ENCODE results near the gene TRIM37. TPM values are rescaled to one million over a fixed set of nuclear protein-coding genes. Genes with fewer than 3 reads are reported as not detected.

The TRIM37 gene
- total RNA-seq, 1 donor from 2014 or later, result 22.9 TPM

DNA sequence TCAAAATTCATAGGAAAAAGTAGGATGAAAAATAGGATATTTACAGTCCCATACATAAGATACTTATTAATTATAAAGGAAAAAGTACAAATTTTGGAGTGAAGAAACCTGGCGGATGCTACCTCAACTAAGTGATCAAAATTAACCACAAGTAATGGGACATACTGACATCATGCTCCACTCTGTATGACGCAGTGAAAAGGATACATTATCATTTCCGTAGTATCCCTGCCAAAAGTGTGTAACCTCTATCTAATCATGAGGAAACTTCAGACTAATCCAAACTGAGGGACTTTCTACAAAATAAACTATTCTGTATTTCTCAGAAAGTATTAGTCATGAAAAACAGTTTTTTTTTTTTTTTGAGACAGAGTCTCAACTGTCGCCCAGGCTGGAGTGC, 60.5 kb downstream of the TRIM37 start:
- DNase-seq (ENCODE audit: low read depth), result no peak
- no peak overlapping the region for H3K4me3 ChIP-seq (ENCODE audit: low read depth, low read length)
- TF ChIP-seq, protein P1, sequence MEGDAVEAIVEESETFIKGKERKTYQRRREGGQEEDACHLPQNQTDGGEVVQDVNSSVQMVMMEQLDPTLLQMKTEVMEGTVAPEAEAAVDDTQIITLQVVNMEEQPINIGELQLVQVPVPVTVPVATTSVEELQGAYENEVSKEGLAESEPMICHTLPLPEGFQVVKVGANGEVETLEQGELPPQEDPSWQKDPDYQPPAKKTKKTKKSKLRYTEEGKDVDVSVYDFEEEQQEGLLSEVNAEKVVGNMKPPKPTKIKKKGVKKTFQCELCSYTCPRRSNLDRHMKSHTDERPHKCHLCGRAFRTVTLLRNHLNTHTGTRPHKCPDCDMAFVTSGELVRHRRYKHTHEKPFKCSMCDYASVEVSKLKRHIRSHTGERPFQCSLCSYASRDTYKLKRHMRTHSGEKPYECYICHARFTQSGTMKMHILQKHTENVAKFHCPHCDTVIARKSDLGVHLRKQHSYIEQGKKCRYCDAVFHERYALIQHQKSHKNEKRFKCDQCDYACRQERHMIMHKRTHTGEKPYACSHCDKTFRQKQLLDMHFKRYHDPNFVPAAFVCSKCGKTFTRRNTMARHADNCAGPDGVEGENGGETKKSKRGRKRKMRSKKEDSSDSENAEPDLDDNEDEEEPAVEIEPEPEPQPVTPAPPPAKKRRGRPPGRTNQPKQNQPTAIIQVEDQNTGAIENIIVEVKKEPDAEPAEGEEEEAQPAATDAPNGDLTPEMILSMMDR (conservative IDR thresholded peaks at IDR 0.05; ENCODE audit: low read depth, low read length), result no peak

DNA sequence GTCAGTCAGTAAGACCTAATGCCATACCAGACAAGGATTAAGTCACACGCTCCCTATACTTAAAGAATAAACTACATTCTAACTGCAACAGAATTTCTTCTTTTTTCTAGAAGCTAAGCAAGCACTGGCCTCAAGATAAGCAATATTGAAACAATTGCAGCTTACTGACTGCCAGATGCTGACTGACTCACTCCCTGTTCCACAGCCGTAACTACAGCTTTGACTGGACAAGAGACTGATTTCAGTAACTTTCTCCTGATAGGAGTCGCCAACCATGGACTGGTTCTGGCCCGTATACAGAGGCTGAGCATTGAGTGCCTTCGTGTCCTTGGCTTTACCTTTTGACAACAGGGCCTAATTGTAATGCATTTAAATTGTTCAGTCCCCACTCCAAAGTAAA, 67.9 kb downstream of the TRIM37 start:
- TF ChIP-seq, protein P1 (conservative IDR thresholded peaks at IDR 0.05; ENCODE audit: low read depth, low read length), result no peak
- no peak for DNase-seq (ENCODE audit: low read depth)
- no peak overlapping the region for H3K4me3 ChIP-seq (ENCODE audit: low read depth, low read length)

DNA sequence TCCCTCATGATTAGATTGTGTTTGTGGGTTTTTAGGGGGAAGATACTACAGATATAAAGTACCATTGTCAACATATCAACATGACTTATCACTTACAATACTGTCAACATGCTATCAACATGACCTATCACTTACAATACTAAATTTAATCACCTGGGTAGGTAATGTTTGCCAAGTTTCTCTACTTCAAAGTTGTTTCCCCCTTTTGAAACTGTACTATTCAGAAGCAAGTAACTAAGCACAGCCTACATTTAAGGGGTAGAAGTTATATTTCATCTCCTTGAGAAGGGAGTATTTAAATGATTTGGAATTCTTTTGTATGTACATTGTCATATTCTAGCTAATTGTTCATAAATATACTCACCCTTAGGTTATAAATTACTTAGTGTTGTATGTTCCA, 68.7 kb downstream of the TRIM37 start:
- H3K4me3 ChIP-seq (ENCODE audit: low read depth, low read length), result no peak overlapping the region
- DNase-seq (ENCODE audit: low read depth), result no peak
- TF ChIP-seq, protein P1 (conservative IDR thresholded peaks at IDR 0.05; ENCODE audit: low read depth, low read length), result no peak

DNA sequence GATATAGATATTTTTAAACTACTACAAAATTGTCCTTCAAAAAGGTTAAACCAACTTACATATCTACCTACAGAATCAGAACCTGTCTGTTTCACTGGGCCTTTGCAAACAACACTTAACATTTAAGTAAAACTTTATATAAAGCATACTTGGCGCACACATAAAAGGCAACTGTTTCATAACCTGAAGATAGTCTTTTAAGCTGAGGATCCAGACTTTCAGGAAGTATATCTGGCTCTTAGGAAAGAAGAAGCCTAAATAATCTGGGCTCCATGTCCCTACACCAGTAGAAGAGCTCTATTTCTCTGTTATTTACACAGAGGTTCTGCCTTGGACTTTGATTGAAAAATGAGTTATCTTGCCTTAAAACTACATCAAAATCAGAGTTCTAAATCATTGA, 75.9 kb downstream of the TRIM37 start:
- TF ChIP-seq, protein P1 (conservative IDR thresholded peaks at IDR 0.05; ENCODE audit: low read depth, low read length), result no peak
- no peak overlapping the region for H3K4me3 ChIP-seq (ENCODE audit: low read depth, low read length)
- no peak for DNase-seq (ENCODE audit: low read depth)

DNA sequence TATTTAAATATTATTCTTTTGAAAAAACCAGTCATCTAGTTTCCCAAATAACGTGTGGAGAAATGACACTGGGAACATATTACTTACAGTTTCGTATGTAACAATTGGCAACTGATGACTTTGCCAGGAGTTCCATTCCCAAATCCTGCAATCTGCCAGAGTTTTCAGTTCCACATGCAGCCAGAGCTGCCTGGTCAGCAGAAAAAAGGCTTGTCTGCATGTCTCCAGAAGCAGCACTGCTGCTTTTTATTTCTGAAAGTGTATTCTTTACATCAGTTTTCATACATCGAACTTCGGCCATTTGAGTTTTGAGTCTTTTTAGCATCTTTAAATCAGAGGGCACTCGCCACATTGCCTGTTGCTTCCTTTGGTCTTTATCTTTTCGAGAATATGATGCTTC, 78.4 kb downstream of the TRIM37 start:
- no peak overlapping the region for H3K4me3 ChIP-seq (ENCODE audit: low read depth, low read length)
- TF ChIP-seq, protein P1 (conservative IDR thresholded peaks at IDR 0.05; ENCODE audit: low read depth, low read length), result no peak
- DNase-seq (ENCODE audit: low read depth), result no peak

DNA sequence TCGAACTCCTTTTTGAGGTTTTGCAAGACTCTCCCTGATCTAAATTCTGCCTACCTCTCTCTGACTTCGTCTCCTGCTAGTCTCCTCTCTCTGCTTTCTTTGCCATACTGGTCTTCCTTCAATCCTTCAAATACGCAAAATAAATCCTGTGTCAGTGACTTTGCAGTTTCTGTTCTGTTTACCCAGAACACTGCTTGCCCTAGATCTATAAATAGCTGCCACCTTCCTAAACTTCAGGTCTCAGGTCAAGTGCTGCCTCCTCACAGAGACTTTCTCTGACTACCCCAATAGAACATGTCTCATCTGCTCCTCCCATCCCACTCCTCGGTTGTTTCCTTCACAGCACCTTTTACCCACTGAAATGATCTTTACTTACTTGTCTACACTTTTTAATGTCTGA, 78.9 kb downstream of the TRIM37 start:
- DNase-seq (ENCODE audit: low read depth), result no peak
- H3K4me3 ChIP-seq (ENCODE audit: low read depth, low read length), result no peak overlapping the region
- TF ChIP-seq, protein P1 (conservative IDR thresholded peaks at IDR 0.05; ENCODE audit: low read depth, low read length), result no peak

DNA sequence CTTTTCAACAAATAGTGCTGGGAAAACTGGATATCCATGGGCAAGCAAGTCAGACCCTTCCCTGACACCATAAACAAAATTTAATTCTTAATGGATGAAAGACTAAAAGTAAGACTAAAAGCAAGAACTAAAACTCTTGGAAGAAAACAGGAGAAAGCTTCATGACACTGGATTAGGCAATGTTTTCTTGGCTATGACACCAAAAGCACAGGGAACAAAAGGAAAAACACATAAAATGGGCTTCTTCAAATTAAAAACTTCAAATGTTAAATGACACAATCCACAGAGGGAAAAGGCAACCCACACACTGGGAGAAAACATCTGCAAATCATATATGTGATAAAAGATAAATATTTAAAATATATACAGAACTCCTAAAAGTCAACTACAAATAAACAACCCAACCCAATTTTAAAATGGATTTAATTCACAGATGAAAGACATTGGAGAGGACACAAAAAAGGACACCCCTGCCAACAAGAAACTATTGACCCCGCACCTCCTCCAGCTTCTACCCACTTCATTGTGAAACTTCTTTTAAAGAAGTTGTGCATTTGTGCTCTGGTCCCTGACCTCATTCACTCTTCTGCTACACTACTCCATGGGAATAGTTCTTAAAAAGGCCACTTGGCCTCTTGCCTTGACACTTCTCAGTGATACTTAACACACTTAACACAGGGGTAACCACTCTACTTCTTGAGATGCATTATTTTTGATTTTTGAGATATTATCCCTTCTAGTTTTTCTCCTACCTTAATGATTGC, 80.3 kb downstream of the TRIM37 start:
- no peak overlapping the region for H3K4me3 ChIP-seq (ENCODE audit: low read depth, low read length)
- no peak for DNase-seq (ENCODE audit: low read depth)
- TF ChIP-seq, protein P1 (conservative IDR thresholded peaks at IDR 0.05; ENCODE audit: low read depth, low read length), result no peak

All from epithelial cell of proximal tubule (primary cell).